HCT116 (cell line): ENCODE data around the gene NFIA. TPM values are rescaled to one million over a fixed set of nuclear protein-coding genes. Genes with fewer than 3 reads are reported as not detected.

Source experiments
- ATAC-seq: fragments of 200-7000 bp; cut with Tn5 transposase; 2 replicates; pipeline ENCODE4 v1.9.1; 2020; ENCODE audit warnings: mild to moderate bottlenecking, moderate library complexity
- BruUV-seq: library from RNA; stranded (reverse); fragments of 400-500 nt; replicated peaks from 2 replicates; lab custom pipeline; 2021; lab: Mats Ljungman, UMichigan
- CTCF ChIA-PET: fragments of 300-600 bp; sonication (Branson Sonifier 250); formaldehyde crosslinking; loops from one replicate; lab custom pipeline; 2021; ENCODE audit warnings: antibody characterized with exemption; lab: Charles Lee
- POLR2A ChIA-PET: fragments of 300-600, 350-600 bp; sonication (Branson Sonifier 250); formaldehyde crosslinking; loops from one replicate; lab custom pipeline; 2021; ENCODE audit warnings: antibody characterized with exemption; lab: Charles Lee
- RAD21 ChIA-PET, 2 experiments: fragments of 300-600 bp; sonication (Branson Sonifier 250); formaldehyde crosslinking; loops; one replicate each; lab custom pipeline; 2023; ENCODE audit warnings: low total read pairs in 2 of 2; ENCODE audit not compliant: uncharacterized antibody in 2 of 2, unreplicated experiment in 2 of 2, low non-redundant PET in 1 of 2; lab: Charles Lee
- DNase-seq: peaks from one replicate; pipeline ENCODE4 v3.0.0-alpha.2; 2010; ENCODE audit warnings: low read depth, low spot score
- H2AFZ ChIP-seq: fragments of 200-600 bp; shearing (Covaris generic), sonication (generic); 2 replicates; pipeline ENCODE4 v1.6.1; 2017; ENCODE audit warnings: low read depth, mixed run types, mixed read lengths, antibody characterized with exemption, low read length; ENCODE audit not compliant: poor library complexity, severe bottlenecking
- H3K27ac ChIP-seq: 2 replicates; pipeline ENCODE4 v1.5.1; 2012; ENCODE audit warnings: low read depth, low read length
- H3K27me3 ChIP-seq: fragments of 200-600 bp; sonication (generic); 2 replicates; pipeline ENCODE4 v1.6.1; 2016; ENCODE audit warnings: mixed run types, low read length, mixed read lengths; ENCODE audit not compliant: insufficient read depth
- H3K36me3 ChIP-seq, 2 experiments: fragments of 200-500 bp in 1 of 2; fragments of 200-600 bp in 1 of 2; sonication (Bioruptor generic) in 1 of 2; sonication (generic) in 1 of 2; 2 replicates each; pipeline versions ENCODE4 v1.5.1 to v1.6.1; 2014 to 2016; ENCODE audit warnings: low read length in 2 of 2, inconsistent platforms in 1 of 2, mixed read lengths in 1 of 2, mixed run types in 1 of 2; ENCODE audit not compliant: insufficient read depth in 2 of 2, control insufficient read depth in 1 of 2
- H3K4me1 ChIP-seq, 2 experiments: fragments of 200-600 bp in 1 of 2; sonication (generic) in 1 of 2; 2 replicates each; pipeline versions ENCODE4 v1.5.1 to v1.6.1; 2012 to 2017; ENCODE audit warnings: low read length in 2 of 2, inconsistent platforms in 1 of 2, mild to moderate bottlenecking in 1 of 2, mixed read lengths in 1 of 2, mixed run types in 1 of 2, moderate library complexity in 1 of 2; ENCODE audit not compliant: insufficient read depth in 2 of 2, control insufficient read depth in 1 of 2
- H3K4me2 ChIP-seq: fragments of 200-600 bp; sonication (generic); 2 replicates; pipeline ENCODE4 v1.6.1; 2017; ENCODE audit warnings: mixed run types, low read length, mixed read lengths
- H3K4me3 ChIP-seq, 2 experiments: fragments of 200-600 bp in 1 of 2; sonication (generic) in 1 of 2; replicated peaks in 1 of 2; 2 replicates each; pipeline ENCODE4 v1.5.1; 2011 to 2016; ENCODE audit warnings: low read length in 2 of 2, control low read depth in 1 of 2, low read depth in 1 of 2, mild to moderate bottlenecking in 1 of 2, mixed read lengths in 1 of 2, mixed run types in 1 of 2
- H3K79me2 ChIP-seq: fragments of 200-600 bp; sonication (generic); 2 replicates; pipeline ENCODE4 v1.6.1; 2017; ENCODE audit warnings: mild to moderate bottlenecking, mixed run types, low read length, moderate library complexity, mixed read lengths; ENCODE audit not compliant: insufficient read depth
- H3K9ac ChIP-seq: fragments of 200-600 bp; sonication (generic); 2 replicates; pipeline ENCODE4 v1.6.1; 2016; ENCODE audit warnings: low read length, mixed read lengths
- H3K9me2 ChIP-seq: fragments of 200-600 bp; sonication (generic), shearing (Covaris generic); 2 replicates; pipeline ENCODE4 v1.6.1; 2017; ENCODE audit warnings: mixed run types, mild to moderate bottlenecking, moderate library complexity; ENCODE audit not compliant: insufficient read depth
- H3K9me3 ChIP-seq, 2 experiments: fragments of 200-500 bp in 1 of 2; fragments of 200-600 bp in 1 of 2; sonication (Bioruptor generic) in 1 of 2; sonication (generic) in 1 of 2; 2 replicates each; pipeline ENCODE4 v1.6.1; 2014 to 2017; ENCODE audit warnings: low read length in 2 of 2, mixed read lengths in 2 of 2, inconsistent platforms in 1 of 2, low read depth in 1 of 2, mild to moderate bottlenecking in 1 of 2, mixed run types in 1 of 2, moderate library complexity in 1 of 2; ENCODE audit not compliant: control insufficient read depth in 1 of 2, insufficient read depth in 1 of 2
- H4K20me1 ChIP-seq: fragments of 200-600 bp; sonication (generic), shearing (Covaris generic); 2 replicates; pipeline ENCODE4 v1.6.1; 2017; ENCODE audit warnings: mixed run types, mild to moderate bottlenecking, moderate library complexity; ENCODE audit not compliant: insufficient read depth
- CBX3 ChIP-seq: IDR thresholded peaks from 2 replicates; pipeline ENCODE4 v1.6.1; 2012; ENCODE audit warnings: low read depth
- ELF1 ChIP-seq: IDR thresholded peaks from 2 replicates; pipeline ENCODE4 v1.6.1; 2012; ENCODE audit warnings: low read depth, borderline replicate concordance
- EZH2 ChIP-seq: fragments of 200-600 bp; sonication (generic); IDR thresholded peaks from 2 replicates; pipeline ENCODE4 v1.6.1; 2017; ENCODE audit warnings: antibody characterized with exemption, mixed run types
- EZH2phosphoT487 ChIP-seq: fragments of 200-600 bp; IDR thresholded peaks from 2 replicates; pipeline ENCODE4 v1.6.1; 2018; ENCODE audit warnings: antibody characterized with exemption, borderline replicate concordance
- POLR2A ChIP-seq: IDR thresholded peaks from 2 replicates; pipeline ENCODE4 v1.7.0; 2011; ENCODE audit warnings: borderline replicate concordance; ENCODE audit not compliant: insufficient read depth, insufficient read length; ENCODE audit errors: extremely low read depth
- RAD21 ChIP-seq: IDR thresholded peaks from 2 replicates; pipeline ENCODE4 v1.6.1; 2012; ENCODE audit warnings: low read depth, mild to moderate bottlenecking
- SP1 ChIP-seq: IDR thresholded peaks from 2 replicates; pipeline ENCODE4 v1.6.1; 2012; ENCODE audit warnings: low read depth
- YY1 ChIP-seq: IDR thresholded peaks from 2 replicates; pipeline ENCODE4 v1.6.1; 2011; ENCODE audit warnings: low read length, low read depth, moderate library complexity, mild to moderate bottlenecking; ENCODE audit not compliant: insufficient replicate concordance; ENCODE audit errors: extremely low read depth
- ZFX ChIP-seq: fragments of 450-650 bp; IDR thresholded peaks from 2 replicates; pipeline ENCODE4 v1.6.1; 2017
- ZNF274 ChIP-seq: fragments of 200-500 bp; sonication (Bioruptor generic); IDR thresholded peaks from 2 replicates; pipeline ENCODE4 v1.6.1; 2014; ENCODE audit warnings: mild to moderate bottlenecking, low read depth, low read length, inconsistent platforms
- intact Hi-C: fragments of 100-400 bp; cut with micrococcal nuclease; formaldehyde crosslinking; loops from 2 replicates; pipeline ENCODE4 v1.10.0; 2022
- total RNA-seq: library from RNA; stranded (reverse); gene quantifications from one replicate; pipeline ENCODE4 v1.2.1, GENCODE V29; 2021; ENCODE audit not compliant: unreplicated experiment
- TF ChIP-seq, protein P1 (sequence below): IDR thresholded peaks from 2 replicates; pipeline ENCODE4 v1.6.1; 2011; ENCODE audit warnings: mild to moderate bottlenecking, low read length, moderate library complexity; ENCODE audit not compliant: insufficient replicate concordance; ENCODE audit errors: extremely low read depth
- TF ChIP-seq, protein P2 (sequence below): IDR thresholded peaks from 2 replicates; pipeline ENCODE4 v1.6.1; 2012; ENCODE audit warnings: low read depth
- TF ChIP-seq, protein P3 (sequence below): IDR thresholded peaks from 2 replicates; pipeline ENCODE4 v1.6.1; 2012

Gene NFIA
- total RNA-seq, 1 experiment from 2014 or later, result 17.2 TPM

DNA sequence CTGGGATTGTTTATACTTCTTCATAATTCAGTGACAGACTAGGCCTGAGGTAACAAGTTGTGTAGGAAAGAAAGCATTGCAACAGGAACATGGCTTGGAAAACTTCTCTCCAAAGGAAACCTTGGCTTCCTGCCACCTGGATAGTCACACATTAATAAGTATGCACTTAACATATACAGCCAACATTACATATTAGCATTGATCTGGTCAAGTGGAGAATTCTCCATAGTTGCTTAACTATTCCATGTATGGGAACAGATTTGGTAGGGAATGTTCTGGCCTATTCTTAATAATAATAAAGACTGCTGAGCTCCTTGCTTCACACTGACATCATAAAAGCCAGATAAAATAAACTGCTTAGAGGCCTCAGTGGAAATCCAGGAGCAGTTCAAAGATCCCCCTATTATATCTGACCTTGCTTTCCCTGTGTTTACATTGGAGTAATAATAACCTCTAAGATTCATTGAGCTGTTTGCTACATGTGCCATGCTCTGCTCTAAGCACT lies 27.2 kb upstream of the NFIA start:
- ATAC-seq (no peak), DNase-seq (no peak)
- H4K20me1 ChIP-seq, result no peaks in the 10 kb centered on the region
- CTCF ChIA-PET, result interaction anchor here (1.1 kb wide), 1 partner anchor 1084 kb away, joined by 4 read pairs; no protein-coding TSS in a partner anchor
- H3K36me3 ChIP-seq, result no peaks in the 10 kb centered on the region
- POLR2A ChIA-PET, result interaction anchor here (1.0 kb wide), 1 partner anchor 22 kb away, joined by 3 read pairs; no protein-coding TSS in a partner anchor
- H2AFZ ChIP-seq, result peak overlapping the region; percentile 99
- H3K9me2 ChIP-seq, result no peaks in the 10 kb centered on the region
- intact Hi-C loops, result loop anchor here (5.0 to 10.0 kb wide), 2 partner anchors 530 to 797 kb away; no protein-coding TSS in a partner anchor
- no peak overlapping the region for H3K4me2 ChIP-seq
- RAD21 ChIA-PET, result no interaction called here
- no peaks in the 10 kb centered on the region for H3K27me3 ChIP-seq
- H3K4me3 ChIP-seq, result no peak overlapping the region
- H3K9ac ChIP-seq, result no peak overlapping the region
- TF ChIP-seq, protein P1, sequence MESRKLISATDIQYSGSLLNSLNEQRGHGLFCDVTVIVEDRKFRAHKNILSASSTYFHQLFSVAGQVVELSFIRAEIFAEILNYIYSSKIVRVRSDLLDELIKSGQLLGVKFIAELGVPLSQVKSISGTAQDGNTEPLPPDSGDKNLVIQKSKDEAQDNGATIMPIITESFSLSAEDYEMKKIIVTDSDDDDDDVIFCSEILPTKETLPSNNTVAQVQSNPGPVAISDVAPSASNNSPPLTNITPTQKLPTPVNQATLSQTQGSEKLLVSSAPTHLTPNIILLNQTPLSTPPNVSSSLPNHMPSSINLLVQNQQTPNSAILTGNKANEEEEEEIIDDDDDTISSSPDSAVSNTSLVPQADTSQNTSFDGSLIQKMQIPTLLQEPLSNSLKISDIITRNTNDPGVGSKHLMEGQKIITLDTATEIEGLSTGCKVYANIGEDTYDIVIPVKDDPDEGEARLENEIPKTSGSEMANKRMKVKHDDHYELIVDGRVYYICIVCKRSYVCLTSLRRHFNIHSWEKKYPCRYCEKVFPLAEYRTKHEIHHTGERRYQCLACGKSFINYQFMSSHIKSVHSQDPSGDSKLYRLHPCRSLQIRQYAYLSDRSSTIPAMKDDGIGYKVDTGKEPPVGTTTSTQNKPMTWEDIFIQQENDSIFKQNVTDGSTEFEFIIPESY, result no peak
- TF ChIP-seq, protein P2, sequence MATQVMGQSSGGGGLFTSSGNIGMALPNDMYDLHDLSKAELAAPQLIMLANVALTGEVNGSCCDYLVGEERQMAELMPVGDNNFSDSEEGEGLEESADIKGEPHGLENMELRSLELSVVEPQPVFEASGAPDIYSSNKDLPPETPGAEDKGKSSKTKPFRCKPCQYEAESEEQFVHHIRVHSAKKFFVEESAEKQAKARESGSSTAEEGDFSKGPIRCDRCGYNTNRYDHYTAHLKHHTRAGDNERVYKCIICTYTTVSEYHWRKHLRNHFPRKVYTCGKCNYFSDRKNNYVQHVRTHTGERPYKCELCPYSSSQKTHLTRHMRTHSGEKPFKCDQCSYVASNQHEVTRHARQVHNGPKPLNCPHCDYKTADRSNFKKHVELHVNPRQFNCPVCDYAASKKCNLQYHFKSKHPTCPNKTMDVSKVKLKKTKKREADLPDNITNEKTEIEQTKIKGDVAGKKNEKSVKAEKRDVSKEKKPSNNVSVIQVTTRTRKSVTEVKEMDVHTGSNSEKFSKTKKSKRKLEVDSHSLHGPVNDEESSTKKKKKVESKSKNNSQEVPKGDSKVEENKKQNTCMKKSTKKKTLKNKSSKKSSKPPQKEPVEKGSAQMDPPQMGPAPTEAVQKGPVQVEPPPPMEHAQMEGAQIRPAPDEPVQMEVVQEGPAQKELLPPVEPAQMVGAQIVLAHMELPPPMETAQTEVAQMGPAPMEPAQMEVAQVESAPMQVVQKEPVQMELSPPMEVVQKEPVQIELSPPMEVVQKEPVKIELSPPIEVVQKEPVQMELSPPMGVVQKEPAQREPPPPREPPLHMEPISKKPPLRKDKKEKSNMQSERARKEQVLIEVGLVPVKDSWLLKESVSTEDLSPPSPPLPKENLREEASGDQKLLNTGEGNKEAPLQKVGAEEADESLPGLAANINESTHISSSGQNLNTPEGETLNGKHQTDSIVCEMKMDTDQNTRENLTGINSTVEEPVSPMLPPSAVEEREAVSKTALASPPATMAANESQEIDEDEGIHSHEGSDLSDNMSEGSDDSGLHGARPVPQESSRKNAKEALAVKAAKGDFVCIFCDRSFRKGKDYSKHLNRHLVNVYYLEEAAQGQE, result no peak
- no peak for TF ChIP-seq RAD21
- TF ChIP-seq CBX3, result no peak
- no peak for TF ChIP-seq EZH2phosphoT487
- TF ChIP-seq EZH2, result no peak
- TF ChIP-seq ZNF274, result no peak
- no peak for TF ChIP-seq POLR2A
- no peak for TF ChIP-seq ELF1
- no peak for TF ChIP-seq YY1
- no peak for TF ChIP-seq ZFX
- TF ChIP-seq SP1, result no peak
- TF ChIP-seq, protein P3, sequence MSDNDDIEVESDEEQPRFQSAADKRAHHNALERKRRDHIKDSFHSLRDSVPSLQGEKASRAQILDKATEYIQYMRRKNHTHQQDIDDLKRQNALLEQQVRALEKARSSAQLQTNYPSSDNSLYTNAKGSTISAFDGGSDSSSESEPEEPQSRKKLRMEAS, result no peak
- no peak overlapping the region for H3K27ac ChIP-seq
- no TSS peak for BruUV-seq
- H3K9me3 ChIP-seq, result no peaks in the 10 kb centered on the region
- peaks cover 3 to 12% of the 10 kb centered on the region in 2 experiments; a peak in 2 of 4 replicates for H3K4me1 ChIP-seq
- no peaks in the 10 kb centered on the region for H3K79me2 ChIP-seq
